CD4-positive, alpha-beta T cell treated with Interleukin-12 subunit alpha and Interleukin-12 subunit beta, for 1 hour (primary cell): ENCODE measurements around the gene ISG20.

Experiments
- DNase-seq: peaks from one replicate; pipeline ENCODE4 v3.0.0-alpha.2; 2020

Gene ISG20

GRCh38 chr15:88655103-88655553 is 16.3 kb downstream of the ISG20 start:
- no peak for DNase-seq

GRCh38 chr15:88655800-88656488 is 17.1 kb downstream of the ISG20 start:
- no peak for DNase-seq

GRCh38 chr15:88656760-88657221 is 18.0 kb downstream of the ISG20 start:
- DNase-seq = no peak

GRCh38 chr15:88657326-88658069 is 18.7 kb downstream of the ISG20 start:
- DNase-seq = no peak

- no peak for DNase-seq
Measured at GRCh38 chr15:88658070-88658965, 19.5 kb downstream of the ISG20 start.

GRCh38 chr15:88658972-88659931 is 20.4 kb downstream of the ISG20 start:
- DNase-seq = no peak

- DNase-seq = no peak
Measured at GRCh38 chr15:88661041-88661700, 22.4 kb downstream of the ISG20 start.

- no peak for DNase-seq
Measured at GRCh38 chr15:88661761-88662556, 23.1 kb downstream of the ISG20 start.

- DNase-seq = no peak
Measured at GRCh38 chr15:88663141-88663621, 24.4 kb downstream of the ISG20 start.

- peak; percentile 73 for DNase-seq
Measured at GRCh38 chr15:88664151-88664778, 25.4 kb downstream of the ISG20 start.

GRCh38 chr15:88674661-88675060 is 35.8 kb downstream of the ISG20 start:
- DNase-seq = no peak

GRCh38 chr15:88678755-88679154 is 39.9 kb downstream of the ISG20 start:
- DNase-seq = no peak

- no peak for DNase-seq
Measured at GRCh38 chr15:88680241-88681001, 41.6 kb downstream of the ISG20 start.

GRCh38 chr15:88681610-88682221 is 42.9 kb downstream of the ISG20 start:
- DNase-seq = no peak

GRCh38 chr15:88684345-88684744 is 45.5 kb downstream of the ISG20 start:
- no peak for DNase-seq

GRCh38 chr15:88686166-88686565 is 47.4 kb downstream of the ISG20 start:
- no peak for DNase-seq

- no peak for DNase-seq
Measured at GRCh38 chr15:88688394-88688933, 49.6 kb downstream of the ISG20 start.

- no peak for DNase-seq
Measured at GRCh38 chr15:88690331-88690730, 51.5 kb downstream of the ISG20 start.
